ENCODE data around the gene PTH2R. TPM values are rescaled to one million over a fixed set of nuclear protein-coding genes. Genes with fewer than 3 reads are reported as not detected.
"Not testable (repeated sequence)": the region's sequence is repeated elsewhere in the genome, so short reads cannot be mapped to it uniquely, and the experiment has no call there.

The PTH2R gene
- total RNA-seq, 4 donors from 2014 or later = not detected

DNA sequence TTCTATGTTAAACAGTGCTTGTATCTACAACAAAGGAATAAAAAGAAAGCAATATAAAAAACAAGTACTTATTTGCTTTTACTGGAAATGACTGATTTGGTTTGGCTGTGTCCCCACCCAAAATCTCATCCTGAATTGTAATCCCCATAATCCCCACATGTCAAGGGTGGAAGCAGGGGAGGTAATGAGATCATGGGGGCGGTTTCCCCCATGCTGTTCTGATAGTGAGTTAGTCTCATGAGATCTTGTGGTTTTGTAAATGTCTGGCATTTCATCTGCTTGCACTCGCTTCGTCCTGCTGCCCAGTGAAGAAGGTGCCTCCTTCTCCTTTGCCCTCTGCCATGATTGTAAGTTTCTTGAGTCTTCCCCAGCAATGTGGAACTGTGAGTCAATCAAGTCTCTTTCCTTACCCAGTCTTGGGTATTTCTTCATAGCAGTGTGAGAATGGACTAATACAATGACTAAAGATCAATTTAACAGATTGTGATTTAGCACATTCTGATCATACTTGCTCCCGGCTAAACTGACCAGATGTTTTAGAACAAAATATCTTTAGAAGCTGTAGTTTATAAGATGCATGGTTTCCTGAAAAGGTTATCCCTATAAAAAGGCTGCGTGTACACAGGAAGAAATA lies 19.9 kb downstream of the PTH2R start:
- DNase-seq = no peak
- 78 to 83% methylated on average over 5 of the region's 5 CpGs for WGBS, 2 donors
- no peaks in the 10 kb centered on the region for H3K4me1 ChIP-seq
- H3K9me3 ChIP-seq = no peaks in the 10 kb centered on the region
- no peaks in the 10 kb centered on the region for H3K36me3 ChIP-seq
- no peaks in the 10 kb centered on the region for H3K27me3 ChIP-seq
- no peak overlapping the region for H3K27ac ChIP-seq
- no peak for TF ChIP-seq CTCF (IDR thresholded peaks at IDR 0.05)
- no peak for TF ChIP-seq POLR2A (IDR thresholded peaks at IDR 0.05)
- intact Hi-C loops (cut with DNase I) = no loop called here
- H3K4me3 ChIP-seq (replicated peaks in 1 of 3) = no peak overlapping the region

GRCh38 chr2:208437755-208438154 lies 31.2 kb downstream of the PTH2R start:
- Histone ChIP-seq H3K27ac (no peak overlapping the region), H3K36me3 (no peaks in the 10 kb centered on the region), H3K9me3 (no peaks in the 10 kb centered on the region), H3K4me3 (replicated peaks in 1 of 3) (no peak overlapping the region), H3K27me3 (no peaks in the 10 kb centered on the region), H3K4me1 (no peaks in the 10 kb centered on the region)
- TF ChIP-seq CTCF (IDR thresholded peaks at IDR 0.05) (no peak), POLR2A (IDR thresholded peaks at IDR 0.05) (no peak)
- 84 to 89% methylated on average over 3 of the region's 3 CpGs for WGBS, 2 donors
- no peak for DNase-seq
- intact Hi-C loops (cut with DNase I) = no loop called here

GRCh38 chr2:208440716-208441115 lies 34.1 kb downstream of the PTH2R start:
- H3K4me3 ChIP-seq (replicated peaks in 1 of 3) = no peak overlapping the region
- no peak overlapping the region for H3K27ac ChIP-seq
- H3K36me3 ChIP-seq = no peaks in the 10 kb centered on the region
- WGBS, 2 donors = 80 to 83% methylated on average over 2 of the region's 2 CpGs
- H3K4me1 ChIP-seq = no peaks in the 10 kb centered on the region
- no peak for DNase-seq
- no peaks in the 10 kb centered on the region for H3K9me3 ChIP-seq
- TF ChIP-seq CTCF (IDR thresholded peaks at IDR 0.05) (no peak), POLR2A (IDR thresholded peaks at IDR 0.05) (no peak)
- intact Hi-C loops (cut with DNase I) = no loop called here
- no peaks in the 10 kb centered on the region for H3K27me3 ChIP-seq

GRCh38 chr2:208441951-208442350 lies 35.4 kb downstream of the PTH2R start:
- intact Hi-C loops (cut with DNase I) = no loop called here

DNA sequence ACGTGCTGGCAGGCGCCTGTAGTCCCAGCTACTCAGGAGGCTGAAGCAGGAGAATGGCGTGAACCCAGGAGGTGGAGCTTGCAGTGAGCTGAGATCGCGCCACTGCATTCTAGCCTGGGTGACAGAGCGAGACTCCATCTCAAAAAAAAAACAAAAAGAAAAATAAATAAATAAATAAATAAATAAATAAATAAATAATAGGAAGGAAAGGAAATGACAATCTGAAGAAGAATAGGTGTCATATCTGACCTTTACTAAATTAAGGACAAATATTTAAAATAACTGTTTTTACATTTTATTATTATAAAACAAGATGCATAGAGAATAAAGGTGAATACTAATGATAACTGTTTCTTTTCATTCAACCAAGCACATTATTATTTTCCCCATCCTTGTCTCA lies 40.9 kb downstream of the PTH2R start:
- H3K27me3 ChIP-seq; intact Hi-C loops (cut with DNase I); H3K27ac ChIP-seq; H3K4me1 ChIP-seq; DNase-seq; H3K9me3 ChIP-seq; H3K36me3 ChIP-seq; H3K4me3 ChIP-seq (replicated peaks in 1 of 3): not testable (repeated sequence)
- 92 to 95% methylated on average over 6 of the region's 6 CpGs for WGBS, 2 donors

More at GRCh38 chr2:208441951-208442350, 35.4 kb downstream of the PTH2R start:
- Histone ChIP-seq H3K9me3 (no peaks in the 10 kb centered on the region), H3K36me3 (no peaks in the 10 kb centered on the region), H3K27ac (no peak overlapping the region), H3K27me3 (no peaks in the 10 kb centered on the region), H3K4me3 (replicated peaks in 1 of 3) (no peak overlapping the region), H3K4me1 (no peaks in the 10 kb centered on the region)
- DNase-seq = no peak
- 95 to 96% methylated on average over 2 of the region's 2 CpGs for whole genome bisulfite sequencing, 2 donors
- no peak for TF ChIP-seq POLR2A (IDR thresholded peaks at IDR 0.05)
- TF ChIP-seq CTCF (IDR thresholded peaks at IDR 0.05) = no peak
